ENCODE measurements around the gene TMSB4X. TPM values are rescaled to one million over a fixed set of nuclear protein-coding genes. Genes with fewer than 3 reads are reported as not detected.
A peak's percentile ranks its signal among the peaks of the same experiment; 100 is the strongest.
"Not testable (repeated sequence)": the region's sequence is repeated elsewhere in the genome, so short reads cannot be mapped to it uniquely, and the experiment has no call there.

TMSB4X gene
- polyA plus RNA-seq, 1 donor (not counting 4 experiments of a cell fraction or from before 2014, with no cell fraction given): 2,500 TPM

GRCh38 chrX:12944452-12944851 lies 30.5 kb upstream of the TMSB4X start:
- dilution Hi-C loops (cut with MboI; ENCODE audit: extremely low pct_ligation_motif_present, low sequenced_read_pairs); H3K36me3 ChIP-seq (ENCODE audit: control insufficient read depth in 2 of 2, extremely low read depth in 1 of 2, insufficient read depth in 2 of 2, low read length in 2 of 2); H3K79me2 ChIP-seq (ENCODE audit: control insufficient read depth, insufficient read depth, low read length); H3K9me1 ChIP-seq (ENCODE audit: control insufficient read depth, extremely low read depth, insufficient read depth, low read length); H3K4me2 ChIP-seq (ENCODE audit: control insufficient read depth, extremely low read depth, insufficient read depth, low read depth, low read length); H4K20me1 ChIP-seq (ENCODE audit: control insufficient read depth, extremely low read depth, insufficient read depth, low read length); H2AFZ ChIP-seq (ENCODE audit: control insufficient read depth, low read length); H3K27ac ChIP-seq (ENCODE audit: control insufficient read depth, insufficient read depth, low read length); FAIRE-seq; H3K4me3 ChIP-seq (ENCODE audit: control insufficient read depth in 2 of 3, extremely low read depth in 1 of 3, insufficient read depth in 2 of 3, low read depth in 1 of 3, low read length in 3 of 3); H3K9me3 ChIP-seq (ENCODE audit: control insufficient read depth, low read depth, low read length); H3K9ac ChIP-seq (ENCODE audit: control insufficient read depth, extremely low read depth, insufficient read depth, low read length); DNase-seq (ENCODE audit: low read depth, low spot score); H3K27me3 ChIP-seq (ENCODE audit: control insufficient read depth, extremely low read depth, insufficient read depth, low read length): not testable (repeated sequence)
- peaks cover 11% of the 10 kb centered on the region for H3K4me1 ChIP-seq (ENCODE audit: control insufficient read depth, extremely low read depth, insufficient read depth, low read length)

GRCh38 chrX:12945494-12945893 lies 29.4 kb upstream of the TMSB4X start:
- no peak overlapping the region for H3K4me2 ChIP-seq (ENCODE audit: control insufficient read depth, extremely low read depth, insufficient read depth, low read depth, low read length)
- H3K36me3 ChIP-seq (ENCODE audit: control insufficient read depth in 2 of 2, extremely low read depth in 1 of 2, insufficient read depth in 2 of 2, low read length in 2 of 2): no peaks in the 10 kb centered on the region
- H3K9ac ChIP-seq (ENCODE audit: control insufficient read depth, extremely low read depth, insufficient read depth, low read length): no peak overlapping the region
- no peak overlapping the region for H3K27ac ChIP-seq (ENCODE audit: control insufficient read depth, insufficient read depth, low read length)
- no peak for TF ChIP-seq CTCF (optimal IDR thresholded peaks at IDR 0.05 in 1 of 3, IDR thresholded peaks at IDR 0.05 in 1 of 3, conservative IDR thresholded peaks at IDR 0.05 in 1 of 3; ENCODE audit: extremely low read depth in 1 of 3, insufficient read depth in 2 of 3, low read length in 3 of 3)
- no peak for TF ChIP-seq EZH2 (IDR thresholded peaks at IDR 0.05; ENCODE audit: low read length)
- H3K27me3 ChIP-seq (ENCODE audit: control insufficient read depth, extremely low read depth, insufficient read depth, low read length): no peaks in the 10 kb centered on the region
- H4K20me1 ChIP-seq (ENCODE audit: control insufficient read depth, extremely low read depth, insufficient read depth, low read length): no peaks in the 10 kb centered on the region
- H3K79me2 ChIP-seq (ENCODE audit: control insufficient read depth, insufficient read depth, low read length): no peaks in the 10 kb centered on the region
- H3K4me3 ChIP-seq (ENCODE audit: control insufficient read depth in 2 of 3, extremely low read depth in 1 of 3, insufficient read depth in 2 of 3, low read depth in 1 of 3, low read length in 3 of 3): no peak overlapping the region
- peaks cover 15% of the 10 kb centered on the region for H3K4me1 ChIP-seq (ENCODE audit: control insufficient read depth, extremely low read depth, insufficient read depth, low read length)
- H3K9me3 ChIP-seq (ENCODE audit: control insufficient read depth, low read depth, low read length): no peaks in the 10 kb centered on the region
- no peaks in the 10 kb centered on the region for H3K9me1 ChIP-seq (ENCODE audit: control insufficient read depth, extremely low read depth, insufficient read depth, low read length)
- dilution Hi-C loops (cut with MboI; ENCODE audit: extremely low pct_ligation_motif_present, low sequenced_read_pairs): no loop called here
- H2AFZ ChIP-seq (ENCODE audit: control insufficient read depth, low read length): no peak overlapping the region
- DNase-seq (ENCODE audit: low read depth, low spot score) (no peak), FAIRE-seq (no peak)

- DNase-seq (ENCODE audit: low read depth, low spot score): no peak
- no peaks in the 10 kb centered on the region for H3K36me3 ChIP-seq (ENCODE audit: control insufficient read depth in 2 of 2, extremely low read depth in 1 of 2, insufficient read depth in 2 of 2, low read length in 2 of 2)
- H2AFZ ChIP-seq (ENCODE audit: control insufficient read depth, low read length): no peak overlapping the region
- no peaks in the 10 kb centered on the region for H3K9me3 ChIP-seq (ENCODE audit: control insufficient read depth, low read depth, low read length)
- TF ChIP-seq CTCF (optimal IDR thresholded peaks at IDR 0.05 in 1 of 3, IDR thresholded peaks at IDR 0.05 in 1 of 3, conservative IDR thresholded peaks at IDR 0.05 in 1 of 3; ENCODE audit: extremely low read depth in 1 of 3, insufficient read depth in 2 of 3, low read length in 3 of 3) (no peak), EZH2 (IDR thresholded peaks at IDR 0.05; ENCODE audit: low read length) (no peak)
- H3K27ac ChIP-seq (ENCODE audit: control insufficient read depth, insufficient read depth, low read length): no peak overlapping the region
- no peak for FAIRE-seq
- H3K4me2 ChIP-seq (ENCODE audit: control insufficient read depth, extremely low read depth, insufficient read depth, low read depth, low read length): peak overlapping the region; percentile 72
- dilution Hi-C loops (cut with MboI; ENCODE audit: extremely low pct_ligation_motif_present, low sequenced_read_pairs): no loop called here
- no peak overlapping the region for H3K4me3 ChIP-seq (ENCODE audit: control insufficient read depth in 2 of 3, extremely low read depth in 1 of 3, insufficient read depth in 2 of 3, low read depth in 1 of 3, low read length in 3 of 3)
- no peak overlapping the region for H3K9ac ChIP-seq (ENCODE audit: control insufficient read depth, extremely low read depth, insufficient read depth, low read length)
- peaks cover 18% of the 10 kb centered on the region for H3K4me1 ChIP-seq (ENCODE audit: control insufficient read depth, extremely low read depth, insufficient read depth, low read length)
- H3K27me3 ChIP-seq (ENCODE audit: control insufficient read depth, extremely low read depth, insufficient read depth, low read length): no peaks in the 10 kb centered on the region
- no peaks in the 10 kb centered on the region for H3K79me2 ChIP-seq (ENCODE audit: control insufficient read depth, insufficient read depth, low read length)
- H3K9me1 ChIP-seq (ENCODE audit: control insufficient read depth, extremely low read depth, insufficient read depth, low read length): no peaks in the 10 kb centered on the region
- H4K20me1 ChIP-seq (ENCODE audit: control insufficient read depth, extremely low read depth, insufficient read depth, low read length): no peaks in the 10 kb centered on the region
These were observed 28.5 kb upstream of the TMSB4X start for GRCh38 chrX:12946406-12946805.
